Measurements from ENCODE around the gene OR4D9.

Gene OR4D9

DNA sequence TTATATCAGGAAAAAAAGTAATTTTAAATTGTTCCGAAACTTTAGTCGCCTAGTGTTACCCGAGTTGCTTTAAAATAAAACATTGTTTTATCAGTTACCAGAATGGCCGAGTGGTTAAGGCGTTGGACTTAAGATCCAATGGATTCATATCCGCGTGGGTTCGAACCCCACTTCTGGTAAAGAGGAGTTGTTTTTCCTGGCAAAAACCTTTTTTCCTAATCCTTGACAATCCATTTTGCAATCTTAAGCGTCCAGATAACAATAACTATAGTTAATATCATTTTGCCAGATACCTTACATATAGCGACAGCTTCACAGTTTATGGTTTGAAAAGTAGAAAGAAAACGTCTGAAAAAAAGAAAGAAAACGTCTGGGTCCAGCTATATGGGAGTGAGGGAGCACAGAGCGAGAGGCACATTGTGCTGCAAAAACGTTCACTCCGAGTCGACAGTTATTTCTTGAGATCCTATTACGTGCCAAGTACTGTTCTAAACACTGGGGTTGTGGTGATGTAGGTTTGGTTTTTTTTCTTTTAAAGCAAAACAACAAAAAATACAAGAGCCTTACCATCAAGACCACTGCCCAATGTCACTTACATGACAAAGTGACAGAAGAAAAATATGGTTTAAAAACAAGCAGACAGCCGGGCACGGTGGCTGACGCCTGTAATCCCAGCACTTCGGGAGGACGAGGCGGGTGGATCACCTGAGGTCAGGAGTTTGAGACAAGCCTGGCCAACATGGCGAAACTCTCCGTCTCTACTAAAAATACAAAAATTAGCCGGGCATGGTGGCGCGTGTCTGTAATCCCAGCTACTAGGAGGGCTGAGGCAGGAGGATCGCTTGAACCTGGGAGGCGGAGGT is 40.6 kb downstream of the OR4D9 start:
- H3K27ac ChIP-seq: peak overlapping the region; percentile 58

DNA sequence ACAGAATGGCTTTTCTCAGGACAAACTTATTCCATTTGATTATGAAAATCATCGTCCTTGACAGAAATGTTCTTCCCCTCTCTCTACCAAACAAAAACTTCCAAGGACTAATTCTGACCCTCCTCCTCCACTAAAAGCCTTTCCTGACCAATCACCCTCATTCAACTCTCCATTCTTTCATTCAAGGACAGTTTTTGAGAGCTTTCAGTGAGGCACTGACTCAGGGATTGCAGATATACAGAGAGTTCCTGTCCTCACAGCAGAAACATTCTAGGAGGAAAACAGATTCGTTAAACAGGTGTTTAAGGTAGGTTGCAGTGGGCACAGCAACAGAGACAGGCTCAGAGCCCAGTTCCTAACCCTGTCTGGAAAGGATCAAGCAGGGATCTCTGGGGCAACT is 41.5 kb downstream of the OR4D9 start:
- no peak overlapping the region for H3K27ac ChIP-seq
- TF ChIP-seq, protein P1, sequence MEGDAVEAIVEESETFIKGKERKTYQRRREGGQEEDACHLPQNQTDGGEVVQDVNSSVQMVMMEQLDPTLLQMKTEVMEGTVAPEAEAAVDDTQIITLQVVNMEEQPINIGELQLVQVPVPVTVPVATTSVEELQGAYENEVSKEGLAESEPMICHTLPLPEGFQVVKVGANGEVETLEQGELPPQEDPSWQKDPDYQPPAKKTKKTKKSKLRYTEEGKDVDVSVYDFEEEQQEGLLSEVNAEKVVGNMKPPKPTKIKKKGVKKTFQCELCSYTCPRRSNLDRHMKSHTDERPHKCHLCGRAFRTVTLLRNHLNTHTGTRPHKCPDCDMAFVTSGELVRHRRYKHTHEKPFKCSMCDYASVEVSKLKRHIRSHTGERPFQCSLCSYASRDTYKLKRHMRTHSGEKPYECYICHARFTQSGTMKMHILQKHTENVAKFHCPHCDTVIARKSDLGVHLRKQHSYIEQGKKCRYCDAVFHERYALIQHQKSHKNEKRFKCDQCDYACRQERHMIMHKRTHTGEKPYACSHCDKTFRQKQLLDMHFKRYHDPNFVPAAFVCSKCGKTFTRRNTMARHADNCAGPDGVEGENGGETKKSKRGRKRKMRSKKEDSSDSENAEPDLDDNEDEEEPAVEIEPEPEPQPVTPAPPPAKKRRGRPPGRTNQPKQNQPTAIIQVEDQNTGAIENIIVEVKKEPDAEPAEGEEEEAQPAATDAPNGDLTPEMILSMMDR (conservative IDR thresholded peaks at IDR 0.05): no peak

More for the DNA sequence above, 40.6 kb downstream of the OR4D9 start:
- TF ChIP-seq, protein P1 (conservative IDR thresholded peaks at IDR 0.05): no peak

DNA sequence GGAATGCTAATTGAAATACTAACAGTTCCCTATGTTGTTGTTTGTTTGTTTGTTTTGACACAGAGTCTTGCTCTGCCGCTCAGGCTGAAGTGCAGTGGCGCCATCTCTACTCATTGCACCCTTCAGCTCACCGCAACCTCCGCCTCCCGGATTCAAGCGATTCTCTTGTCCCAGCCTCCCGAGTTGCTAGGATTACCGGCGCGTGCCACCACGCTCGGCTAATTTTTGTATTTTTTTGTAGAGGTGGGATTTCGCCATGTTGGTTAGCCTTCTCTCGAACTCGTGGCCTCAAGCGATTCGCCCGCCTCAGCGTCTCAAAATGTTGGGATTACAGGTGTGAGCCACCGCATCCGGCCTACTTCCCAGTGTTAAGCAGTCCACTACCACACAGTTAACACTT is 42.0 kb downstream of the OR4D9 start:
- TF ChIP-seq, protein P1 (conservative IDR thresholded peaks at IDR 0.05): no peak
- no peak overlapping the region for H3K27ac ChIP-seq

DNA sequence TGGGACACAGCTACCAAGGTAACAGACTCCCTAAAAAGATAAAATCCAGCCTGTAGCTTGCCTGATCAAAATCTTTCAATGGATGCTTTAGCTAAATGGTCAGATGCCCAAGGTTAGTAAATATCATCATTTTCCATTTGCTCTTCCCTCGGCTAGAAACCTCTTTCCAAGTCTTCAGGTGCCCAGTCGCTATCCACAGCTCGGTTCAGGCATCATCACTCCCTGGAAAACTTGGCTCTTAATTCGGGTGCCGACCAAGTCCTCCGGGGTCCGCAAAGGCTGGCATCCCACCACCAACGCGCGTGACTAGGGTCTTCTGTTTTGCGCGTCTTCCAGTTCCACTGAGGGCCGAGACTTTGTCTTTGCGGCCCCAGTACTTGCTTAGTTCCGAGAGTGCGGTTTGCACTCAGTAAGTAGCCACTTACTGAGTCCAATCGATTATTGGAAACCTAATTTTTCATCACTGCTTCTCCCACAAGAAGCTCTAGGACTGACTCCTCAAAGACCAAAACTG is 44.3 kb downstream of the OR4D9 start:
- H3K27ac ChIP-seq: no peak overlapping the region
- TF ChIP-seq, protein P1 (conservative IDR thresholded peaks at IDR 0.05): no peak

DNA sequence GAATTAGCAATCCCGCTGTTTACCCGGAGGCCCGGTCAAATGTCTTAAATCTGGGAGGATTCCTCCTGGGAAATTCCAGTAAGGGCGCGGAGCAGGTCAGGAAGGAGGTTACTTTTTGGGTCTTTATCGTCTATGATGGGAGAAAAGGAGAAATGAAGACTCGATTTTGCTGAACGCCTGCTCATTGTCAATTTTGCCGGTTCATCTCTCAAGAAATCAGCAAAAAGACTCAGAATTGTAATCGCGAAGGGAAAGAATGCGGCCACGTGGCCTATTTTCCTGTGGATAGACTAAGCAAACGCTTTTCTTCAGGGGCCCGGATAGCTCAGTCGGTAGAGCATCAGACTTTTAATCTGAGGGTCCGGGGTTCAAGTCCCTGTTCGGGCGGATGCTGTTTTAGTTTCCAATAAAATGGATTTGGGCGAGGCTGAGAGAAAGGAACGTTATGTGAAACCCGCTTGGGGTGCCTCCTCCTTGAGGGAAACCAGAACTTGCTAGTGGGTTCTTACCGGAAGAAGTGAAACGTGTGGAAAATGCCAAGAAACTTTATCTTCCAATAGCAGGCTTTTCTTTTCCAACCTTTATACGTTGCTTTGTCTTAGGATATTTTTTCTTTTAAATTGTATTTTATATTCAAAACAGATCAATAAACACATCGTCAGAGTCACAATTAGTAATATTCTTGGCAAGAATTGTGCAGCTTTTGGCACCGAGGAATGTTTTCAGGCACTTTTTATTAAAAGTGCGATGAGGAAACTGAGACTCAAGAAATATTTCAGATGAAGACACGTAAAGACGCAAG is 45.0 kb downstream of the OR4D9 start:
- TF ChIP-seq, protein P1 (conservative IDR thresholded peaks at IDR 0.05): no peak
- no peak overlapping the region for H3K27ac ChIP-seq

DNA sequence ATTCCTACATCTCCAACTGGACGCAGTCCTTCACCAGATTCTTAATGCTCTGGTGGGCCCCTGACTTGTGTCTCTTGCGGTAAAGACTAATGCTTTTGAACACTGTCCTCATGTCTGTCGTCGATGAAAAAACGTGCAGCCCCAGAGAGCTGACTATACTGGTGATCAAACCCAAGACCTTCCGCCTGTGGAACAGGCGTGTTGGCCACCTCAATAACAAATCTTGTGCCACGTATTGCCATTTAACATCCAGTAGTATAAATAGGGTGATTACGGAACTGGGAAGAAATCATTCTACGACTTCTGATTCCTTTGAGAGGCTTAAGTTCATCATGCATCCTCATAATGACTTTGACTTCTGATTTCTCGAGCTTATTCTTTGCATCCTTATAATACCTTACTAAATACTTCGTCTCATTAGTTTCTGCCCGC is 45.6 kb downstream of the OR4D9 start:
- no peak overlapping the region for H3K27ac ChIP-seq
- TF ChIP-seq, protein P1 (conservative IDR thresholded peaks at IDR 0.05): no peak

DNA sequence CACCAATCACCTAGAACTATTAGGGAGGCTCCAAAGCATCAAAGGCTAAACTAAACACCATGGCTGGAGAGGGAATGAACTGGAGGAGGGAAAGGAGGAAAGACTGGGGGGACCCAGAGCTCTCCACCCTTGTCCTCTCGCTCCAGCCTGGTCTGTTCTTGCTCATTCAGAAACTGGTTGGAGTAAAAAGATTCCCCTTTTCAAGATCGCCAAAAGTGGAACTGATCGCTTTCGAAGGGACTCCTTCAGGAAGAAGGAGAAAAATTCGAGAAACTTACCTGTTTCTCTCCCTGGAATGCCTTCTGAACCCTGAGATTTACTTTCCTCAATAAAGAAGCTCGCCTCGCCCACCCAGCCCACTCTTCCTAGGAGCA is 46.9 kb downstream of the OR4D9 start:
- no peak overlapping the region for H3K27ac ChIP-seq
- TF ChIP-seq, protein P1 (conservative IDR thresholded peaks at IDR 0.05): no peak

All from VCaP (cell line).